BE2C (cell line): ENCODE data around the gene LIPA.

Experiments
- DNase-seq: peaks from one replicate; pipeline ENCODE4 v3.0.0-alpha.2; 2020
- H3K27me3 ChIP-seq: fragments of 250-450 bp; sonication (Bioruptor Pico); 2 replicates; pipeline ENCODE4 v1.5.1; 2020; ENCODE audit warnings: mild to moderate bottlenecking
- H3K36me3 ChIP-seq: fragments of 250-450 bp; sonication (Bioruptor Pico); 2 replicates; pipeline ENCODE4 v1.5.1; 2020; ENCODE audit warnings: mild to moderate bottlenecking
- H3K4me1 ChIP-seq: fragments of 250-450 bp; sonication (Bioruptor Pico); 2 replicates; pipeline ENCODE4 v1.5.1; 2020
- H3K4me3 ChIP-seq: 2 replicates; pipeline ENCODE4 v1.5.1; 2011; ENCODE audit warnings: low read depth, low read length
- H3K9me3 ChIP-seq: fragments of 250-450 bp; sonication (Bioruptor Pico); 2 replicates; pipeline ENCODE4 v1.5.1; 2020
- CTCF ChIP-seq: IDR thresholded peaks from 2 replicates; pipeline ENCODE4 v1.5.1; 2012; ENCODE audit warnings: mild to moderate bottlenecking, low read depth, low read length

LIPA gene

DNA sequence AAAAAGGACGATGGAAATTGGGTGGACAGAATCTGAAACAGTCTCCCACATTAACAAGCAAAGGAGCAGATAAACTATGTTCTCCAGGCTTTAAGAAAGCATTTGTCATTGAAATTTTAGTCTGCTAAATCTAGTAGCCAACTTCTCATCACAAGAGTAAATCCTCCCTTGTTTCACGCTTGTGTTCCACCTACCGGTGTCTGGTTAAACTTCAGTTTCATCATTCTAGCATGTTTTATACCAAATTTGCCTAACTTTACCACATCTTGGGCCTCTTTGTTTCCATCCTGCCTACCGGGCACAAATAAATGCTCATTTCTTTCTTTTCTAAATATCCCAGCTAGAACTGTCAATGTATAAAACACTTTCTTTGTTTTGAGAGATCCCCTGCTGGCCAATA lies 5.8 kb downstream of the LIPA start:
- Histone ChIP-seq H3K4me3 (no peak overlapping the region), H3K4me1 (no peaks in the 10 kb centered on the region; the same call in 1 of the 2 replicates), H3K27me3 (no peaks in the 10 kb centered on the region), H3K36me3 (no peaks in the 10 kb centered on the region), H3K9me3 (no peaks in the 10 kb centered on the region)
- TF ChIP-seq CTCF, result no peak
- no peak for DNase-seq

DNA sequence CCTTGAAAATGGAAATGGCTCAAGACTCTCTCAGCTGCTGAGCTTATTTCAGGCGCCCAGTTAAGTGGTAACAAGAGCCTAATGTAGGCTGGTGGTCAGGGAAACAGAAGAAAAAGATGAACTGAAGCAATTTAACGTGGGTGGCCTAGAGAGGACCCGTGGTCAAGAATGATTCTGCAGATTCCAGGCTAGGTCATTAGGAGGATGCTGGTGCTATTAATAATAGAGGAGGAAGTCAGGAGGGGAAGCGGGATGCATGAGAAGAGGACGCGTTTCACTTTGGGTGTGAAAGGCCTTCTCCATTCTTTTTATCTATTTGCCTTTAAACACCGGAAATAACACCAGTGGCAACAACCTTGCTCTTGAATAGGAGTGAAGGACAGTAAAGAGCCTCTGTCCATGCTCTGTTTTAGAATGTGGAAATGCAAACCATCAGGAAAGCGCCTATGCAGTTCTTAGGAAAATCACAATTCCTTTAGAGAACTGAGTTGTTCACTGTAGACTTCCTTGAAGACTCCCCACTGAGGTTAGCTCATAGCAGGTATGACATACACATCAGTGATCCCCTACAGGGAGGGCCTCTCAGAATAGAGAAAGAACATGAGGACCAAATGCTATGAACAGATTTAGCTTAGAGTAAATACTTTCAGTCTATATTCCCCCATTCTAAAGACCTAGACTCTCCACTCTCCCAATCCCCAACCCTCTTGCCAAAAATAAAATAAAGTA lies 8.6 kb downstream of the LIPA start:
- Histone ChIP-seq H3K4me1 (no peaks in the 10 kb centered on the region), H3K27me3 (no peaks in the 10 kb centered on the region), H3K36me3 (no peaks in the 10 kb centered on the region), H3K4me3 (no peak overlapping the region), H3K9me3 (no peaks in the 10 kb centered on the region)
- no peak for DNase-seq
- TF ChIP-seq CTCF, result no peak

DNA sequence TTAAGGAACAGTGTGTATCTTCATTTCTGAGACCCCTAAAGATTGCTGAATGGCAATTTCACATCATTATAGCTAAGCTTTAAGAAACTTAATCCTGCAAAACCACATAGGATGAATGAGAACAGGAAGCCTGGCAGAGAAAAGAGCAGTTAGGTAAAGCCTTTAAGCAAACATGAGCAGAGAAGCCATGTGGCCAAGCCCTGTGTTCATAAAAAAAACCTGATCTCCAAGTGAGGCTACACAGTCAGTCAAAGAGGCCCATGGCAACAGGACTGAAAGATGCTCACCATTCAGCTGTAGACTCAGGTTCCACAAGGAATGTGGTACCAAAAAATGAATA lies 9.3 kb downstream of the LIPA start:
- no peaks in the 10 kb centered on the region for H3K27me3 ChIP-seq
- H3K4me1 ChIP-seq, result no peaks in the 10 kb centered on the region
- no peaks in the 10 kb centered on the region for H3K36me3 ChIP-seq
- no peaks in the 10 kb centered on the region for H3K9me3 ChIP-seq
- no peak for TF ChIP-seq CTCF
- DNase-seq, result no peak
- H3K4me3 ChIP-seq, result no peak overlapping the region

DNA sequence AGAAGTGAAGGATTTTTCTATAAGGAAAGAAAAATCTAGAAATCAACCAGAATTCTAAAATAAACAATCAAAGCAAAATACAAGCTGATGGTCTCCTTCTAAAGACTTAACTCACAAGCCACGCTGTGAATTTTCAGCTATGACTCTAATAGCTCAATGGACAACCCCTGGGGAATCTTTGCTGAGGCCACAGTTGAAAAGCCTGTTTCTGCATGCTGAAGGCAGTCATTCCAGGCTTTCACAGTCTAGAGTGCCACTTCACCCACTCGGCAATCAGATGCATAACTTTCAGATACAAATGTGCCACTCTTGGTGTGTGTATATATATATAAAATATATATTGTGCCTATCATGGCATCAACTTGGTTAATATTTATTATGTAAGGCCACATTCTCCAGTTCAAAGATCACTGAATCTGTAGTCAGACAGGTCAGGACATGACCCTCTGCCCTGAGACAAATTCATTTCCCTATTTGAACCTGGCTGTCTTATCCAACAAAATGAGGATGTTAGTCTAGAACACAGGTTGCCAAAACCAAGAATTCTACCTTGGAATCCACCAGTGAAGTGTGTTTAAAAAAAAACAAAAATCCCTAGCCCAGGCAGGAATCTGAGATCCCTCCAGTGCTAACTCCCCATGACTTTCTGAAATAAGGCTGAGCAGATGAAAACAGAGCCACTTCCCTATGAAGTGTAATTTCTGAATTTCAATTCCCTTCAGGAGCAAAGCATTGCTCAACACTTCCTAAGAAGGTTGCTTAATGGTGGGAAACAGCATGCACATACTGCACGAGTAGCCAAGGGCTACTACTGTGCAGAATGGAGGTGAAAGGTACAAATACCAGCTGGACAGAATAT lies 9.9 kb downstream of the LIPA start:
- H3K4me3 ChIP-seq, result no peak overlapping the region
- H3K9me3 ChIP-seq, result no peaks in the 10 kb centered on the region
- no peaks in the 10 kb centered on the region for H3K4me1 ChIP-seq
- no peaks in the 10 kb centered on the region for H3K27me3 ChIP-seq
- TF ChIP-seq CTCF, result no peak
- no peaks in the 10 kb centered on the region for H3K36me3 ChIP-seq
- no peak for DNase-seq

GRCh38 chr10:89241026-89241425 lies 10.5 kb downstream of the LIPA start:
- H3K4me3 ChIP-seq, result no peak overlapping the region
- H3K9me3 ChIP-seq, result no peaks in the 10 kb centered on the region
- H3K36me3 ChIP-seq, result no peaks in the 10 kb centered on the region
- no peaks in the 10 kb centered on the region for H3K27me3 ChIP-seq
- TF ChIP-seq CTCF, result no peak
- DNase-seq, result no peak
- H3K4me1 ChIP-seq, result no peaks in the 10 kb centered on the region

- H3K4me3 ChIP-seq, result no peak overlapping the region
- H3K4me1 ChIP-seq, result no peaks in the 10 kb centered on the region
- no peaks in the 10 kb centered on the region for H3K27me3 ChIP-seq
- no peaks in the 10 kb centered on the region for H3K9me3 ChIP-seq
- TF ChIP-seq CTCF, result no peak
- no peaks in the 10 kb centered on the region for H3K36me3 ChIP-seq
- no peak for DNase-seq
These were observed 11.1 kb downstream of the LIPA start for GRCh38 chr10:89240519-89240918.
